CD4-positive, alpha-beta T cell treated with Interleukin-15 for 1 hour (primary cell): ENCODE measurements around the gene EPHB1.

Experiments used
- DNase-seq: peaks from one replicate; pipeline ENCODE4 v3.0.0-alpha.2; 2020

The EPHB1 gene

GRCh38 chr3:135142530-135142929 is 347.5 kb downstream of the EPHB1 start:
- no peak for DNase-seq

DNA sequence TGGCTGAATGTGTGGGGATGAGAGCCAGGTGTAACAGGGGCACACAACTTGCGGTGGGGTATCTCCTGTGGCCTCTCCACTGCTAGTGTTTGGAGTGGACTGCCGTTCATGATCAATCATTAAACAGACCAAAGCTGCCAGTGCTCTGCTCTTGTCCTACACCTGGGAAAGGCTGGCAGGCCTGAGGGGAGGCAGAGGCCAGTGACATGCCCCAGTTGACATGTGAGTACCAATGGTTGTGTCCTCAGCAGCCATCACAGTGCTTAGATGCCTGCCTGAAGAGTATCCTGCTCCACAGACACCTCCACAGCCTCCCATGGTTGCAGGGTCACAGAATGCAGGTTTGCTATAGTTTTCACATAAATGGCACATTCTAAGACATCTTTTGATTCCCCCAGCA is 348.4 kb downstream of the EPHB1 start:
- DNase-seq, result no peak

GRCh38 chr3:135145581-135145980 is 350.5 kb downstream of the EPHB1 start:
- no peak for DNase-seq

DNA sequence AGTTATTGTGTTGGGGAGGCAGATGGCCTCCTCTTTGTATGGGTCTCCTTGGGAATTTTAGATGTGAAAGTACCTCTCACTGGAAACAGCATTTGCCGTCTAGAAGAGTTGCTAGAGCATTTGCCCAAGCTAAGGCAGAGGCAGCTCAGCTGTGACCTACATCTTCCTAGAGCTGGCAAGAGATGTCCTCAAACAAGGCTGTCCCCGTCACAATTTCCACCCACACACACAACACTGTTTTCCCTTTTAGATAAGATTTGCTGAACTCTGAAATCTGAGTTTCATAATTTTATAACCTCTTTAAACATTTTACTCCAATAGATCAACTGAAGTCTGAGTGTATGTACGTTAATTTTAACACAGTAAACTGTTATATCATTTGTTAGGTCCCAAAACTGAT is 352.6 kb downstream of the EPHB1 start:
- no peak for DNase-seq

DNA sequence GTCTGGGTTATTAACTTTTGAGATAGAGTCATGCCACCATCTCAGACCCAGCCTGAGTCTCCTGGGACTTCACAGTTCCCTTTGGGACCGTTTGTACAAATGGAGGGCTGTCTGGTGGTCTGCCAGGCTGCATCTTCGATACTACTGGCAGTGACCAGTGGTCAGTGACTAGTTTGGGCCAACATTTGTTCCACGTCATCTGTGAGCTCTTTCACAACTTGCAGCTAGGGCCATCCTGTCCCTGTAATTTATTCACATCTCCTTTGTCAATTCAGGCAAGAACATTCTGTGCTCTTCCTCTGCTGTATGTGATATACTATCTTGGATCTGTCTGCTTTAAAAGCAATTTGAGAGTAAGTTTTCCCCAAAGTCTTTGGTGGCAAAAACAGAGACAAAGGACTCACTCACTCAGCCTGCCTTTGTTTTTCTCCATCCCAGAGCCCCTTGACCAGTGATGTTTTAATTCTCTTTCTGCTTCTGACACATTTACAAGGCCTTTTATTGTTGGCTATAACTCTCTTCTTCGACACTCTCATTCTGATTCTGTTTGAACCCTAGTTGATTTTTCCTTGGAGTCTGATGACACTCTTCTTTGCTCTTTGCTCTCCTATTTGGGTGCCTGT is 353.4 kb downstream of the EPHB1 start:
- no peak for DNase-seq

DNA sequence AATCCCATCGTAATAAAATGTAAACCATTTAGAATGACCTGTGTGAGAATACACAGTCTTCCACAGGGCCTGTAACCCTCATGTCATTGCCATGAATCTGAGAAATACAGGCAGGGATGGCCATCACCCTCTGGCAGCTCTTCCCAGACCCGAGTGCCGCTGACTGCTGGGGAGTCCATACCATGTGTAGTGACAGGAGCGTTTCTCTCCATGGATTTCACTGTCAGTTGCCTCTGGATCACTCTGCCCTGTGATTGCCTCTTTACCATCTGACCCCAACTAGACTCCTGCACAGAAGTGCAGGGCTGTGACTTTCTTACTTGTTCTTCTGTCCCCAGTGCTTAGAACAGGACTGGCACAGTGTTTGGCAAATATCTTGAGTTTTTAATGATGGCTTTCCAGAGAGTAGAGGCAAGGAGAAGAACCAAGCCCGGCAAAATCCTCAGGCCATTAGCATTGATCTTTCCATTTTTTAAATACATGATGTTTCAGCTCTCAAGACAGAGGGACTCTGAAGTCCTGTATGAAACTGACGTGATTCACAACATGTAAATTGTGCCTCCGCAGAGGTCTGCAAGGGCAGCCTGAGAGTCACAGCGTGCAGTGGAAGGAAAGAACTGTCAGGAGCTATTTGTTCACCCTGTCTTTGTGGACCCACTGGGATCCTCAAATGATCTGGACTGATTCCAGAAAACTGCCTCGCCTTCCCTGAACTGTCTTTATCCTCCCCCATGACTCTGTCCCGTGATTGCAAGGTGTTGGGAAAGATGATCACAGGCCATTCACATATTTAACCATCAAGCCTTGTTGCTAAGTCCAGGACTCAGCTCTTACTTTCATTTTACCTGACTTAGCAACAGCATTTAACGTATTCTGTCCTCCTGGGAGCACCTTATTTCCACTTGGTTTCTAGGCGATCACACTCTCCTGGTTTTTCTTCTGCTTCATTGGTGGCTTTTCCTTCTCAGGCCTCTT is 354.9 kb downstream of the EPHB1 start:
- no peak for DNase-seq

GRCh38 chr3:135154186-135154585 is 359.1 kb downstream of the EPHB1 start:
- DNase-seq, result no peak

DNA sequence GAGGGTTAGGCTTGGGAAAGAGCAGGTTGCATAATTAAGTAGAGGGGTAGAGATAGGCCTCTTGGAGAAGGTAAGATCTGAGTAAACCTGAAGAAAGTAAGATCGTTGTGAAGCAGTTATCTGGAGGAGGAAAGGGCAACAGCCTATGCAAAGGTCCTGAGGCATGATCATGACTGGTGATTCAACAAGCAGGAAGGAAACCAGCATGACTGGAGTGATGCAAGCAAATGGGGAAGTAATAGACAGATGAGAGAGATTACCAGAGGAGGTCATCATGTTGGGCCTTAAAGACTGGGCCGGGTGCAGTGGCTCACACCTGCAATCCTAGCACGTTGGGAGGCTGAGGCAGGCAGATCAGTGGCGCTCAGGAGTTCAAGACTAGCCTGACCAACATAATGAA is 360.2 kb downstream of the EPHB1 start:
- no peak for DNase-seq

DNA sequence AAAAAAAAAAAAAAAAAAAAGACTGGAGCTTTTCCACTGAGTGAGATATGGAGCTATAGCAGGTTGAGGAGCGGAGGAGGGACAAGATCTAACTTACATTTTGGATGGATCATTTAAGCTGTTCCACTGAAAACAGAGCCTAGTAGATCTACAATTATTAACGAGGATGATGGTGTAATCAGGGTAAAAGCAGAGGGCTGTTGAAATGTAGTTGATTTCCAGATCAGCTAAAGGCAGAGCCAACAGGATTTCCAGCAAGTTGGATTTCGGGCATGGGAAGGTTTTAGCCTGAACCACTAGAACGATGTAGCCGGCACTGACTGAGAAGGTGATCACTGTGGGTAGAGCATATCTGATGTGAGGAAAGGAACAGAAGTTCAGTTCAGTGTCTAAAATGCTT is 360.7 kb downstream of the EPHB1 start:
- DNase-seq, result no peak

DNA sequence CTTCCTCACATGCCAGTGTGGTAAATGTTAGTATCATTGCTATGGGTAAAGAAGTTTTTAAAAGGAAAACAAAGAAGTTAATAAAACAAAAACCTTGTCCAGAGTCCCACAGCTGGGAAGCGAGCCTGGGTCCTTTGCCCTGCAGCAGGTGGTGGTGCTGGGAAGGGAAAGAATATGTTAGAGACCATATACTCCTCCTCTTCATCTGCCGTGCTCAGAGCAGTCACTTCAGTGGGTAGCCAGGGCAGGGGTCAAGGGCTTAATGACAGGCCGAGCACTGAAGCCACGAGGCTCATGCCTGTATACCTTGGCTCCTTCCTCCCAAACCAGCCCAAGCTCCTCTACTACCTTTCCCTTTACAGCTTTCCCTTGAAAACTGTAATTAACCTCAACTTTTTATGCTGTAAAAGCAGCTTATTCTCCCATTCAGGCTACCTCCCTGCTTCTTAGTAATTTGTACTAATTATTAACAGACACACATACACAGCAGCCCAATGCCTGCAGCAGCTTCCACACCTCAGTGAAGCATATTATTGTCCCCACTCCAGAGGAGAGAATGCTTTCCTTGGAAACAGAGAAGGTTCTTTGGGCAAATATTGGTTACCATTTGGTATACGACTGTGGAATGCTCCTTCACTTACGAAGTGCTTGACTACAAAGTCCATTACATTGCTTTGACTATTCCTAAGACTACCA is 362.1 kb downstream of the EPHB1 start:
- DNase-seq, result no peak

GRCh38 chr3:135158520-135158919 is 363.5 kb downstream of the EPHB1 start:
- DNase-seq, result no peak

DNA sequence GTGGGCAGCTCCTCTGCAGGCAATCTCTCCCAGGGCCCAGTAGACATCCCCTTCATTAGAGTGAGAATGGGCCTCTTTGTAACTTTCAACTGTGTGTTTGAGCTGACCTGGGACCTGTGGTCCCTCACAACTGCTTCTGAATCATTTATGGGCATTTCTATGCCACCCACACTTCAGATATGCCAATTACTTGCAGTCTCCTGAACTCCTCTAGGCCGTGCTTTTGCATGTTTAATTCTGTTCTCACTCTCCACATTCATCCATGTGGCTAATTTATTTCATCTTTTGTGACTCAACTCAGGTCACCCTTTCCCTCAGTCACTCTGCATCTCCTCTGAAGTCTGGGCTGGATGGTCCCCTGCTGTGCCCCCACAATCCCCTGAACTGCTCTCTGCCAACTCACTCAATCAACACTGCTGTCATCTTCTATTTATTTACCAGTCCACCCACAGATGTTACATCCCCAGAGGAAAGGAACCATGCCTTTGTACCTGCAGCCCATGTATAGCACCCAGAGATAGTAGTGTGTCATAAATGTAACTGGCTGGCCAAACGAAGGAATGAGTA is 364.7 kb downstream of the EPHB1 start:
- no peak for DNase-seq

DNA sequence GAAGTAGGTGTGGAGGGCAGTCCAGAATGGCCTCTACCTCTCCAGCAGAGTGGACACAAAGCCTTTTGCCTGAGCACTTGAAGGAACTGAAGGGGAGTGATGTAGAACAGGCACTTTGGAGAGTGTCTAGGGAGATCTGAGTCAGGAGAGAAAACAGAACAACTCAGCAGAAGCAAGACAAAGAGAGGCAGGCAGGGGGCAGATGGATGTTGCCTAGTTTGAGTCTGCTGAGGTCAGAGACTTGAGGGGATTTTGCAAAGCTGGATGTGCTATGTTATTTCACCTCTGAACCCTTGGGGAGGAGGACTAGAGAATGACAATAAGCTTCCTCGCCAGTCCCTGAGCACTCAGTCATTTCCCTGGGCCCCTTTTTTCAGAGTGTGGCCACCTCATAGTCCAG is 366.4 kb downstream of the EPHB1 start:
- DNase-seq, result no peak

GRCh38 chr3:135163701-135164100 is 368.6 kb downstream of the EPHB1 start:
- no peak for DNase-seq

DNA sequence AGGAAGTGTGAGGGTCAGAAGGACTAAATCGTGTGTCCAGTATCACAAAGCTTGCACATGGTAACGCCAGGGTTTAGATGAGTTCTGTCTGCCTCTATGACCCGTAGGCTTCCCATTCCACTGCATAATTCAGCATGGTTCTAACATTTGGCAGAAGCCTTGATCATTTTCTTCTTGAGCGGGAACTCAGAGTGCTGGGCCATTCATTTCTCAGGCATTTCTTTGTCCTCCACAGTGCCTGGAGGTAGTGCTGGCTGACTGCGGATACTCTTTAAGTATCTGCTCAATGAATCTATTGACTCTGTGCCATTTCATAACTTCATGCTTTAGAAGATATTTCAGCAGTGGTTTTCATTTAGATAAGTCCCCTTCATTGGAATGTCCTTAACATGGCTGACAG is 370.2 kb downstream of the EPHB1 start:
- no peak for DNase-seq

- no peak for DNase-seq
Observed at GRCh38 chr3:135166266-135166825, 371.3 kb downstream of the EPHB1 start.

DNA sequence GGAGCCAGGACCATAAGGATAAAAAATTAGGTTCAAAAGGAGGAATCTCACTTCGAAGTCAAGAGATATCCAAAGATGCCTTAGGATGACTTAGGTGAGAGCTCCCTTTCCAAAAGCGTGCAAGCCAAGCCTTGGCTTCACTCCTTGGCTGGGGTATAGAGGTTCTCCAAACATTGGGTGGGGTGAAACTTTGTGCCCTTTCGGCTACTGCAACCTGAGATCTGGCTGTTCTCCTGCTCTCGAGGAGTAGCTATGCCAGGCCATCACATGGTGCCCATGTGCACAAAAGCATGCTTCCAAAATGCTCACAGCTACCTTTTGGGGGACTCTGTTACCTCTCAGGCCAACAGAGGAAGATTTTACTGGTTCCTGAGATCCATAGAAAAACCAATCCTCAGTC is 373.8 kb downstream of the EPHB1 start:
- DNase-seq, result no peak

DNA sequence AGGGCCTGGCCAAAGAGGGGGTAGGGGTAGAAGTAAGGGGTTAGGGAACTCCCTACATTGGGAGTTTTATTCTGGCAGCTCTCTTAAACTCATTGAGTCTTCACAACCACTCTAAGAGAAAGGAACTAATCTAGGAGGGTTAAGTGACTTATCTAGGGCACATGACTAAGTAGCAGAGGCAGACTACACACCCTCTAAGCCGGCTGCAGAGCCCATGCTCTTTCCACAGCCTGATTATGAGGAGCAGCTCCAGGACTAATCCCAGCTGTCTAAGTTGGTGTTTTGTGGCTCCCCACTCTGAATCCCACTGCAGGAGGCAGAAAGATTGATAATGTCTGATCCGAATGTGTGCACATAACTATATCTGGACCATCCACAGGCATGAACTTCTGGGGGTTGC is 374.6 kb downstream of the EPHB1 start:
- DNase-seq, result no peak

GRCh38 chr3:135170732-135171131 is 375.7 kb downstream of the EPHB1 start:
- no peak for DNase-seq

GRCh38 chr3:135172191-135172869 is 377.3 kb downstream of the EPHB1 start:
- no peak for DNase-seq

DNA sequence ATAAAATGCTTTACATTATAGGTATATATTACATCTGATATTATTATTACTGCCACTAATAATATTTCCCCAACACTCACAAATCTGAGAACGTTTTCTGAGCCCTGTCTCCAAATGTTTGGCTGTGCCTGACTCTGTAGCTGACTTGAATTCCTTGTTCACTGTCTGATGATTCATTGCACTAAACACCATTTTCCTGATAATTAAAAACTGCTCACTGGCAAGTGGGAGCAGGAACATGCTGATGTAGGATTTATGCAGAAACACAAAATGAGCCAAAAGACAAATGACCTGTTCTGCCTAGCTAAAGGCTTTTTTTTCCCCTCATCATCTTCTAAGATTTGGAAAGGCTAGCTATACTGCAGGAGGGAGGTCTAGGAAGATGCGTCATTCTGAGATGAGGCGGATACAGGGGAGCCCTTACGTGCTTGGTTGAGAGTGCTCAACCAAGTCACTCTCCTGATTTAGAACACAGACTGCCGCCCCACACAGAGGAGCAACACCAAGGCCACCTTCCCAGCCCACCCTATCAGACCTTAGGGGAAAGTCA is 380.7 kb downstream of the EPHB1 start:
- no peak for DNase-seq

DNA sequence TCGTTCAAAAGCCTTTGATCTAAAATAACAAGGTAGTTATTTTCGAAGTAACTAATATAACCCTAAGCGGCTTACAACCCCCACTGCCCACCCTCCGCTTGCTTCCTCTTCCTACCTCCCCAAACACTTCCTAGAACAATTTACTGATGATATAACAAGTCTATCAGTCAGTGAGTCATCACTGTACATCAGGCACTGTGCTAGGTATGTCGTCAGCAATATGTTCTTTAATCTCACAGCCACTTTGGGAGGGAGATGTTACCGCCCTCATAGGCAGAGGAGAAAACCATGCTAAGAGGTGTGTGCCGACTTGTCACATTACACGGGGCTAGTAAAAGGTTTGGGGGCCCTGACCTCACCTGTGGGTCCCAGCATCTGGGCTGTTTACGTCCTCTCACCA is 381.8 kb downstream of the EPHB1 start:
- DNase-seq, result no peak
